Left renal cortex interstitium (tissue), 4 donors: ENCODE results near the gene MYBBP1A. TPM values are rescaled to one million over a fixed set of nuclear protein-coding genes. Genes with fewer than 3 reads are reported as not detected.

Experiments used
- polyA plus RNA-seq, 4 donors: library from polyadenylated mRNA; unstranded; fragments of 120-200 nt; gene quantifications; one replicate each; pipeline ENCODE4 v1.2.1, GENCODE V29; 2013; ENCODE audit not compliant: insufficient read length in 4 of 4

MYBBP1A gene
- polyA plus RNA-seq, 4 donors, result 30.5 to 52.9 (median 40.6) TPM

Other genes starting within 250 kb of the MYBBP1A start
- gene UBE2G1, start 188.7 kb downstream of the MYBBP1A start, polyA plus RNA-seq, result 10 to 100 TPM; 55.5 to 60.4 (median 57.4) TPM
- 1 to 10 TPM; 1.6 to 5.7 (median 3.7) TPM for gene SPNS3, start 121.4 kb downstream of the MYBBP1A start, polyA plus RNA-seq
- 10 to 100 TPM; 37.3 to 58.2 (median 44.6) TPM for gene SPNS2, start 56.5 kb downstream of the MYBBP1A start, polyA plus RNA-seq
- 10 to 100 TPM in 1 of 4 donors, 1 to 10 TPM in 3; 7.7 to 10.5 (median 8.3) TPM for gene GGT6, start 5.2 kb upstream of the MYBBP1A start, polyA plus RNA-seq
- 10 to 100 TPM; 52.9 to 70.0 (median 60.0) TPM for gene SMTNL2, start 29.1 kb upstream of the MYBBP1A start, polyA plus RNA-seq
- gene ALOX15, start 86.3 kb upstream of the MYBBP1A start, polyA plus RNA-seq, result under 1 TPM; 0.25 to 0.56 (median 0.45) TPM
- gene PELP1, start 148.8 kb upstream of the MYBBP1A start, polyA plus RNA-seq, result 10 to 100 TPM; 36.9 to 62.4 (median 49.9) TPM
- gene ARRB2, start 155.2 kb upstream of the MYBBP1A start, polyA plus RNA-seq, result 10 to 100 TPM; 25.4 to 41.7 (median 37.0) TPM
- gene MED11, start 176.0 kb upstream of the MYBBP1A start, polyA plus RNA-seq, result 10 to 100 TPM; 26.8 to 30.4 (median 28.4) TPM
- gene ZMYND15, start 184.4 kb upstream of the MYBBP1A start, polyA plus RNA-seq, result under 1 TPM; 0.32 to 0.95 (median 0.54) TPM
- 10 to 100 TPM; 11.3 to 14.1 (median 12.2) TPM for gene CXCL16, start 184.5 kb upstream of the MYBBP1A start, polyA plus RNA-seq
- 1 to 10 TPM; 1.5 to 2.8 (median 2.1) TPM for gene TM4SF5, start 216.5 kb upstream of the MYBBP1A start, polyA plus RNA-seq
- under 1 TPM; 0.42 to 0.74 (median 0.65) TPM for gene VMO1, start 231.0 kb upstream of the MYBBP1A start, polyA plus RNA-seq
- 10 to 100 TPM in 1 of 4 donors, 1 to 10 TPM in 3; 5.7 to 11.5 (median 8.4) TPM for gene GLTPD2, start 233.6 kb upstream of the MYBBP1A start, polyA plus RNA-seq
- gene PSMB6, start 240.8 kb upstream of the MYBBP1A start, polyA plus RNA-seq, result 100 to 1,000 TPM; 112 to 159 (median 133) TPM